ENCODE data around the gene SYS1.

The SYS1 gene

GRCh38 chr20:45387274-45387673 is 24.3 kb downstream of the SYS1 start:
- DNase-seq (ENCODE audit: low read depth) = no peak

GRCh38 chr20:45390931-45391330 is 28.0 kb downstream of the SYS1 start:
- no peak for DNase-seq (ENCODE audit: low read depth)

- no peak for DNase-seq (ENCODE audit: low read depth)
Measured at GRCh38 chr20:45391559-45391958, 28.6 kb downstream of the SYS1 start.

GRCh38 chr20:45392733-45393132 is 29.8 kb downstream of the SYS1 start:
- DNase-seq (ENCODE audit: low read depth) = no peak

GRCh38 chr20:45394221-45395113 is 31.5 kb downstream of the SYS1 start:
- no peak for DNase-seq (ENCODE audit: low read depth)

- no peak for DNase-seq (ENCODE audit: low read depth)
Measured at GRCh38 chr20:45395114-45395415, 32.1 kb downstream of the SYS1 start.

- DNase-seq (ENCODE audit: low read depth) = no peak
Measured at GRCh38 chr20:45399018-45399417, 36.1 kb downstream of the SYS1 start.

- no peak for DNase-seq (ENCODE audit: low read depth)
Measured at GRCh38 chr20:45400346-45401031, 37.5 kb downstream of the SYS1 start.

- DNase-seq (ENCODE audit: low read depth) = no peak
Measured at GRCh38 chr20:45402946-45403345, 40.0 kb downstream of the SYS1 start.

- DNase-seq (ENCODE audit: low read depth) = no peak
Measured at GRCh38 chr20:45404438-45404837, 41.5 kb downstream of the SYS1 start.

- no peak for DNase-seq (ENCODE audit: low read depth)
Measured at GRCh38 chr20:45405571-45406259, 42.8 kb downstream of the SYS1 start.

GRCh38 chr20:45406260-45407066 is 43.5 kb downstream of the SYS1 start:
- DNase-seq (ENCODE audit: low read depth) = no peak

GRCh38 chr20:45407067-45407745 is 44.2 kb downstream of the SYS1 start:
- DNase-seq (ENCODE audit: low read depth) = no peak

- DNase-seq (ENCODE audit: low read depth) = no peak
Measured at GRCh38 chr20:45407783-45408645, 45.1 kb downstream of the SYS1 start, which contains the start of gene DBNDD2. Gene DBNDD2, plus strand, starts transcription at chr20:45408289. Its CDS starts 179 bp downstream, at chr20:45408468.

GRCh38 chr20:45408646-45409213 is 45.8 kb downstream of the SYS1 start:
- DNase-seq (ENCODE audit: low read depth) = no peak

GRCh38 chr20:45409521-45410272 is 46.7 kb downstream of the SYS1 start:
- no peak for DNase-seq (ENCODE audit: low read depth)

GRCh38 chr20:45410887-45411286 is 47.9 kb downstream of the SYS1 start:
- DNase-seq (ENCODE audit: low read depth) = no peak

- no peak for DNase-seq (ENCODE audit: low read depth)
Measured at GRCh38 chr20:45412653-45413052, 49.7 kb downstream of the SYS1 start.

GRCh38 chr20:45413479-45413878 is 50.5 kb downstream of the SYS1 start:
- no peak for DNase-seq (ENCODE audit: low read depth)

Measured in T-helper 22 cell (primary cell).